ENCODE results near the gene LTC4S.
"Not testable (repeated sequence)": the region's sequence is repeated elsewhere in the genome, so short reads cannot be mapped to it uniquely, and the experiment has no call there.

Gene LTC4S

DNA sequence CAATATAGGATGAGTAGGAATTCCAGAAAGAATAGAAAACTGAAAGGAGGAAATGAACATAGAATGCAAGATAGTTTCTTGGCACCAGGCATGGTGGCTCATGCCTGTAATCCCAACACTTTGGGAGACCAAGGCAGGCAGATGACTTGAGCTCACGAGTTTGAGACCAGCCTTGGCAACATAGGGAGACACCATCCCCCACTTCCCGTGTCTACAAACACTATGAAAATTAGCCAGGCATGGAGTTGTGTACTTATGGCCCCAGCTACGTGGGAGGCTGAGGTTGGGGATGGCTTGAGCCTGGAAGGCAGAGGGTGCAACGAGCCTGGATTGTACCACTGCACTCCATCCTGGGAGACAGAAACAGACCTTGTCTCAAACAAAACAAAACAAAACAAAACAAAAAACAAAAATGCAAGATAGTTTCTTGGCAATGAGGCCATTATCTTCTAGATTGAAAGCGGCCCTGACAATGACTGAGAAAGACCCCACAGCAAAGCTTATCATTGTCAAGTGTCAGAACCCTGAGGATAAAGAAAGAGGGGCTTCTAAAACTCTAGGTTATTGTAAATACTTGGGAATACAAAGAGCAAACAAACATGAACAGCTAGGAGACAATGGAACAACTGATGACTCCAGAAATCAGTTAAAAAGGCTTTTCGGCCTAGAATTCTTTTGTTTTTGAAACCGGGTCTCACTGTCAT lies 36.1 kb downstream of the LTC4S start:
- no peak for DNase-seq

DNA sequence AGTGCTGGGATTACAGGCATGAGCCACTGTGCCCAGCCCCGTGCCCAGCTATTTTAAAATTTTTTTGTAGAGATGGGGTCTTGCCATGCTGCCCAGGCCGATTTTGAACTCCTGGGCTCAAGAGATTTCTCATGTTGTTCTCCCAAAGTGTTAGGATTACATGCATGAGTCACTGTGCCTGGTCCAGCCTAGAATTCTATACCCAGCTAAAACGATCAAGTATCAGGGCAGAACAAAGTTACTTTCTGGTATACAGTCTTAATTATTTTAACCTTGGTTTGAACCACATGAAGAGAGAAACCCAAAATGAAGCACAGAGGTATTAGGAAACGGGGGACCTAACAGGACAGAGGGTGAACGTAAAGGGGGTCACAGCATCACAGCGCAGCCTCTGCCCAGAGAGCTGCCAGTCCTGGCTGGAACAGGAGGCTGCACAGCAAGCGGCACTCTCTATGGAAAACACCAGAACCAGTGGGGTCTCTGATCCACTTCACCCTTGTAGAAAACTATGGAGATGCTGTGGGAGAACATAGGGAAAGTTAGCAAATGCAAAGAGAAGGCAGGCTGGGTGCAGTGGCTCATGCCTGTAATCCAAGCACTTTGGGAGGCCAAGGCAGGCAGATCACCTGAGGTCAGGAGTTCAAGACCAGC lies 37.2 kb downstream of the LTC4S start:
- no peak for DNase-seq

DNA sequence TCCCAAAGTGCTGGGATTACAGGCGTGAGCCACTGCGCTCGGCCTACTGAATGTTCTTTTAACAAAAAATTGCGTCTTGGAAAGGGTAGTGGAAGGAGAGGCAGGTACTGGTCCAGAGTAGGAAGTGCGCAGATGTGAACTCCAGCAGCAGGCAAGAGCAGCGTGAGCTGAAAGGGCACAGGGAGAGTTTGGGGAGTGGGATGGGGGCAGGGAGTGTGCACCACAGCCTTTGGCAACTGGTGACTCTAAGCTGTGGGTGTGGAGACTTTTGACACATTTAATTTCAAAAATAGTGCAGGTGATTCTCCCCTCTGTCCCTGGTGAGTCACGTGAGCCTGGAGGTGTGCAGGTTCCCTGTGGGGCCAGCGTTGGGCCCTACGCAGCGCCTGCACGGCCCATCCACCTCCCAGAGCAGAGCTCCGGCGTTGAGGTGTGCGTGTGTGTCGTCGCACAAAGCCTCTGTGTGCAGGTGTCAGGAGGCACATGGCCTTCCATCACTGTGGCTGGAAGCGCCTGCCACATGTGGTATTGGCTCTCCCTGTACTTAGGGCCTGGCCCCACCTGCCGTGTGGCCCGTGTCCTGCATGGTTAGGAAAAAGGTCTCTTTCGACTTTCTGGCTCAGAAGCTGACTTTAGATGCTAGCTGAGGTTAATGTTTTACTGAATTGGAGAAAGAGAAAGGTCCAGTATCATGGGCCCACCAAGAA lies 38.4 kb downstream of the LTC4S start:
- DNase-seq, result no peak

DNA sequence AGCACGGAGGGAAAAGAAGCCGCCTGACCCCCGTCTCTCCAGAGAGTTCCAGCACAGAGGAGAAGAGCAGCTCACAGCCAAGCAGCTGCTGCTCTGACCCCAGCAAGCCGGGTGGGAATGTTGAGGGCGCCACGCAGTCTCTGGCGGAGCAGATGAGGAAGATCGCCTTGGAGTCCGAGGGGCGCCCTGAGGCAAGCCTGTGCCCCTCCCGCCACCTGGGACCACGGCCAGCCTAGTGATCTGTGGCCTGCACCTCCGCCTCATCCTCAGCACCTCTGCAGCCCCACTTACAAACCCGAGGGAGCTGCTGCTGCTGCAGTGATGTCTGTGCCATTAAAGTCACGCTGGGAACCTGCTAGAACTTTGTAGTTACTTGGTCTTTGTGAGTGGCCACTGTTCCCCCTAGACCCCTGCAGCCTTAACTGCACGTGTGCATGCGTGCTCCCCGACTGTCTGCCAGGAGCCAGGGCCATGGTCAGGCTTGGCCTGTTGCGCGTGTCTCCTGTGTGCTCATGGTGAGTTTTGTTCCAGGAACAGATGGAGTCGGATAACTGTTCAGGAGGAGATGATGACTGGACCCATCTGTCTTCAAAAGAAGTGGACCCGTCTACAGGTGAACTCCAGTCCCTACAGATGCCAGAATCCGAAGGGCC lies 39.4 kb downstream of the LTC4S start:
- no peak for DNase-seq

DNA sequence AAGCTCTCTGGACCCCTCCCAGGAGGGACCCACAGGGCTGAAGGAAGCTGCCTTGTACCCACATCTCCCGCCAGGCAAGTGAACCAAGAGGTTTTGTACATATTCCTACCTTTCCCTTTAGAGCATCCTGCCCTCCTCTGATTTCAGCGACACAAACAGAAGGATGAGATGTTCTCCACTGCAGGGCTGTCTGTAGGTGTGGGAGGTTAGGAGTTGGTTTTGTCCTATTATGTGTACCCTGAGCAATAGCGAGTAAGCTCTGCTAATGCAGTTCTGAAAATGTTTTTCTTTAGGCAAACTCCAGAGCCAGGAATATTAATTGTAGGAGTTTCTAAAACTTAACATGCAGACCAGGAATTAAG lies 39.9 kb downstream of the LTC4S start:
- no peak for DNase-seq

DNA sequence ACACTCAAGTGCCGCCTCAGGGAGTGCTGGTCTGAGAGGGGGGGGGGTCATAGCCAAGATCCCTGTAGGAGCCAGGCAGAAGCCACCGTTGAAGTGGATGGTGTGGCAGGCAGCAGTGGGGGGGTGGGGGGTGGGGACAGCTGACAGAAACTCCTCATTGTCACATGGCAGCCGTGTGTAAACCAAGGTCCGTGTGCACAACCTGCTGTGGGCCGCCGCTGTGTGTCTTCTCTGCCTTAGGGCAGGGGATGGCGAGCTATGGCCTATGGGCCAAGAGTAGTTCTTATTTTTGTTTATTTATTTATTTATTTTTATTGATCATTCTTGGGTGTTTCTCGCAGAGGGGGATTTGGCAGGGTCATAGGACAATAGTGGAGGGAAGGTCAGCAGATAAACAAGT lies 40.3 kb downstream of the LTC4S start:
- no peak for DNase-seq

DNA sequence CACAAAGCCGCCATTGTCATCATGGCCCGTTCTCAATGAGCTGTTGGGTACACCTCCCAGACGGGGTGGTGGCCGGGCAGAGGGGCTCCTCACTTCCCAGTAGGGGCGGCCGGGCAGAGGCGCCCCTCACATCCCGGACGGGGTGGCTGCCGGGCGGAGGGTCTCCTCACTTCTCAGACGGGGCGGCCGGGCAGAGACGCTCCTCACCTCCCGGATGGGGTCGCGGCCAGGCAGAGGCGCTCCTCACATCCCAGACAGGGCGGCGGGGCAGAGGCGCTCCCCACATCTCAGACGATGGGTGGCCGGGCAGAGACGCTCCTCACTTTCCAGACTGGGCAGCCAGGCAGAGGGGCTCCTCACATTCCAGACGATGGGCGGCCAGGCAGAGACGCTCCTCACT lies 41.1 kb downstream of the LTC4S start:
- DNase-seq, result not testable (repeated sequence)

DNA sequence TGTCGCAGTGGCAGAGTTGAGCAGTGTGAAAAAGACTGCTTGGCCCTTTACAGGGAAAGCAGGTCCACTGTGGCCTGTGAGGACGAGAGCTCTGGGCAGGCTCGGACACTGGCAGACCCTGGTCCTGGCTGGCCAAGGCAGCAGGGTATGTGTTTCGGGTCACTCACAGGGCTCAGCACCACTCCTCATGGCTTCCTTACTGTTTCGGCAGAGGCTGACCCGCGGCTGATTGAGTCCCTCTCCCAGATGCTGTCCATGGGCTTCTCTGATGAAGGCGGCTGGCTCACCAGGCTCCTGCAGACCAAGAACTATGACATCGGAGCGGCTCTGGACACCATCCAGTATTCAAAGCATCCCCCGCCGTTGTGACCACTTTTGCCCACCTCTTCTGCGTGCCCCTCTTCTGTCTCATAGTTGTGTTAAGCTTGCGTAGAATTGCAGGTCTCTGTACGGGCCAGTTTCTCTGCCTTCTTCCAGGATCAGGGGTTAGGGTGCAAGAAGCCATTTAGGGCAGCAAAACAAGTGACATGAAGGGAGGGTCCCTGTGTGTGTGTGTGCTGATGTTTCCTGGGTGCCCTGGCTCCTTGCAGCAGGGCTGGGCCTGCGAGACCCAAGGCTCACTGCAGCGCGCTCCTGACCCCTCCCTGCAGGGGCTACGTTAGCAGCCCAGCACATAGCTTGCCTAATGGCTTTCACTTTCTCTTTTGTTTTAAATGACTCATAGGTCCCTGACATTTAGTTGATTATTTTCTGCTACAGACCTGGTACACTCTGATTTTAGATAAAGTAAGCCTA lies 42.6 kb downstream of the LTC4S start:
- no peak for DNase-seq

DNA sequence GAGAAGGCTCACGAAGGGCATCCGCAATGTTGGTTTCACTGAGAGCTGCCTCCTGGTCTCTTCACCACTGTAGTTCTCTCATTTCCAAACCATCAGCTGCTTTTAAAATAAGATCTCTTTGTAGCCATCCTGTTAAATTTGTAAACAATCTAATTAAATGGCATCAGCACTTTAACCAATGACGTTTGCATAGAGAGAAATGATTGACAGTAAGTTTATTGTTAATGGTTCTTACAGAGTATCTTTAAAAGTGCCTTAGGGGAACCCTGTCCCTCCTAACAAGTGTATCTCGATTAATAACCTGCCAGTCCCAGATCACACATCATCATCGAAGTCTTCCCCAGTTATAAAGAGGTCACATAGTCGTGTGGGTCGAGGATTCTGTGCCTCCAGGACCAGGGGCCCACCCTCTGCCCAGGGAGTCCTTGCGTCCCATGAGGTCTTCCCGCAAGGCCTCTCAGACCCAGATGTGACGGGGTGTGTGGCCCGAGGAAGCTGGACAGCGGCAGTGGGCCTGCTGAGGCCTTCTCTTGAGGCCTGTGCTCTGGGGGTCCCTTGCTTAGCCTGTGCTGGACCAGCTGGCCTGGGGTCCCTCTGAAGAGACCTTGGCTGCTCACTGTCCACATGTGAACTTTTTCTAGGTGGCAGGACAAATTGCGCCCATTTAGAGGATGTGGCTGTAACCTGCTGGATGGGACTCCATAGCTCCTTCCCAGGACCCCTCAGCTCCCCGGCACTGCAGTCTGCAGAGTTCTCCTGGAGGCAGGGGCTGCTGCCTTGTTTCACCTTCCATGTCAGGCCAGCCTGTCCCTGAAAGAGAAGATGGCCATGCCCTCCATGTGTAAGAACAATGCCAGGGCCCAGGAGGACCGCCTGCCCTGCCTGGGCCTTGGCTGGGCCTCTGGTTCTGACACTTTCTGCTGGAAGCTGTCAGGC lies 43.6 kb downstream of the LTC4S start:
- DNase-seq, result no peak

DNA sequence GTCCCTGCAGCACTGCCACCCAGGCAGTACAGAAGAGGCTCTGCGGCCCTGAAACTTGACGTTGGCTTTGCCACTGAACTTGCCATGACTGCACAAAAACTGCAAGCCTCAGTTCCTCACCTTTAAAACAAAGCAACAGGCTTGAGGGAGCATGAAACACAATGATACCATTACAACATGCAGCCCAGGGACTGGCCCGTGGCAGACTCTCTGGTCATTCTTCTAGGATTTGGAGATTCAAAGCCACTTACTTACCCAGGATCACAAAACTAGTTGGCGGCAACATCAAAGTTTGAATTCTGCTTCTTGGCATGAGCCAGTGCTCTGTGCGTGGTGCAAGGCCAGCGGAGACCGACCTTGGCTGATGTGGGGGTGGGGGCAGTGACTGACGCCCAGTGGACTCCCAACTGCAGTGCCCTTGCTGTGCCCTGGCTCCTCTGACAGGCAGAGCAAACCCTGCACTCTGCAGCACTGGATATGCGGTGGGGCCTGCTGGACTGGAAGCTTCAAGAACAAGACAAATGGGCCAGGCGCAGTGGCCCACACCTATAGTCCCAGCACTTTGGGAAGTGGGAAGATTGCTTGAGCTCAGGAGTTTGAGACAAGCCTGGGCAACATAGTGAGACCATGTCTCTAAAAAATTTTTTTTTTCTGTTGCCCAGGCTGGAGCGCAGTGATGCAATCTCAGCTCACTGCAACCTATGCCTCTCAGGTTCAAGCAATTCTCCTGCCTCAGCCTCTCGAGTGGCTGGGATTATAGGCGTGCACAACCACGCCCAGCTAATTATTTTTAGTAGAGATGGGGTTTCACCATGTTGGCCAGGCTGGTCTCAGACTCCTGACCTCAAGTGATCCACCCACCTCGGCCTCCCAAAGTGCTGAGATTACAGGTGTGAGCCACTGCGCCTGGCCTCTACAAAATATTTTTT lies 45.8 kb downstream of the LTC4S start:
- no peak for DNase-seq

DNA sequence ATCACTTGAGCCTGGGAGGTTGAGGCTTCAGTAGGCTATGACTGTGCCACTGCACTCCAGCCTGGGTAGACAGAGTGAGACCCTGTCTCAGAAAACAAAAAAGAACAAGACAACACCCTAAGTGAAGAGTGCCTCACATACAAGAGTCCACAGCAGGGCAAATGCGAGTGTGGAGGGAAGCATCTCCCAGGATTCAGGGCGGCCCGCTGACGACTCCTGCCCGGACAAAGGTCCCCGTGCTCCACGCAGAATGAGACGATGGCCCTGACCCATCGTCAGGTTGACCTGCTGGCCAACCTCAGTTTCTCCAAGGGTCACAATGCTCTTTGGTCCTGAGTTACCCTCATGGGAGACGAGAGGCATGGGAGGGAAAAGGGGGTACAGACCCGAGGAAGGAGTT lies 46.5 kb downstream of the LTC4S start:
- DNase-seq, result no peak

DNA sequence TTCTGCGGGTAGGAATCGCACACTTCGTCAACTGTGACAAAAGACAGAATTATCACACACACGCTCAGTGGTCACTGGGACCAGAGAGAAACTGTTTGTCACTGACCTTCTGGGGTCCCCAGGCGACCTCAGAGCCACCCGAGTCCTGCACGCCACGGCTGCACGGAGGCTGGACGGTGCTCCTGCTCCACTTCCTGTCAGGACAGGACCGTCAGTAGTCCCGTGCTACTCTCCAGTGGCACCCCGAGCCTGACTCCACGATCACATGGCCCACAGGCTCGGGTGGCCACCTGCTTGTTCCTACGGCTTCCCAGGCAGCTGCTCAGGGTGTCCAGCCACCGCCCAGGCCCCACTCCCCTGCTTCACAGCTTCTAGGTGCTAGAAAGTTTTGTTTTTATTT lies 47.0 kb downstream of the LTC4S start:
- DNase-seq, result no peak

DNA sequence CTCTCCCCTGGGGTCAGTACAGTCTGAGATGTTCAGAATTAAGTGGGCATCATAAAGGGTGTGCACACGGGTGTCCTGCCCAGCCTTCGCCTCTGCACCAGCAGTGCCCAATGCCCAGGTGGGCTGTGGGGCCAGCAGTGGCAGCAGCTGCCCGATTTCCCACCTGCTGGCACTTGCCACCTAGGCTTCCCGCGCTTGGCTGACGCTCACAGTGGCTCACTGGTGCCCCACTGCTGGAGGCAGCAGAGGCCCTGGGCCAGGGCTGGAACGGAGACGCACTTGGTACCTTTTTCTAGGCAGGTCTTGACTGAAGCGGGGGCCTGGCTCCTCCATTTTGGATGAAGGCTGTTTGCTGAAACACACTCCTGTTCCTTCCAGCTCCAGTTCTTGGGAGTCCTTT lies 47.8 kb downstream of the LTC4S start:
- DNase-seq, result no peak
